Measurements from ENCODE around the gene PRDM8.
A peak's percentile ranks its signal among the peaks of the same experiment; 100 is the strongest.

Gene PRDM8

GRCh38 chr4:80183250-80184052, 13.9 kb upstream of the PRDM8 start:
- peak in 1 of 2 donors; percentile 25 for DNase-seq (ENCODE audit: low read depth in 1 of 2, low spot score in 1 of 2)

- DNase-seq (ENCODE audit: low read depth in 1 of 2, low spot score in 1 of 2): peak; percentile 89 to 90
Measured at GRCh38 chr4:80184053-80184824, 13.1 kb upstream of the PRDM8 start.

GRCh38 chr4:80184825-80185756, 12.2 kb upstream of the PRDM8 start:
- no peak for DNase-seq (ENCODE audit: low read depth in 1 of 2, low spot score in 1 of 2)

GRCh38 chr4:80185787-80186548, 11.3 kb upstream of the PRDM8 start:
- no peak for DNase-seq (ENCODE audit: low read depth in 1 of 2, low spot score in 1 of 2)

GRCh38 chr4:80186676-80187075, 10.6 kb upstream of the PRDM8 start:
- DNase-seq (ENCODE audit: low read depth in 1 of 2, low spot score in 1 of 2): no peak

GRCh38 chr4:80187677-80188076, 9.6 kb upstream of the PRDM8 start:
- no peak for DNase-seq (ENCODE audit: low read depth in 1 of 2, low spot score in 1 of 2)

- DNase-seq (ENCODE audit: low read depth in 1 of 2, low spot score in 1 of 2): no peak
Measured at GRCh38 chr4:80188457-80188800, 8.9 kb upstream of the PRDM8 start.

GRCh38 chr4:80188801-80189458, 8.4 kb upstream of the PRDM8 start:
- no peak for DNase-seq (ENCODE audit: low read depth in 1 of 2, low spot score in 1 of 2)

- DNase-seq (ENCODE audit: low read depth in 1 of 2, low spot score in 1 of 2): no peak
Measured at GRCh38 chr4:80189581-80189955, 7.7 kb upstream of the PRDM8 start.

- DNase-seq (ENCODE audit: low read depth in 1 of 2, low spot score in 1 of 2): no peak
Measured at GRCh38 chr4:80189956-80190677, 7.2 kb upstream of the PRDM8 start.

GRCh38 chr4:80192252-80192866, 4.9 kb upstream of the PRDM8 start:
- no peak for DNase-seq (ENCODE audit: low read depth in 1 of 2, low spot score in 1 of 2)

GRCh38 chr4:80192937-80193336, 4.4 kb upstream of the PRDM8 start:
- no peak for DNase-seq (ENCODE audit: low read depth in 1 of 2, low spot score in 1 of 2)

GRCh38 chr4:80195441-80196140, 1.7 kb upstream of the PRDM8 start:
- no peak for DNase-seq (ENCODE audit: low read depth in 1 of 2, low spot score in 1 of 2)

GRCh38 chr4:80196259-80196921, 913 bp upstream of the PRDM8 start:
- no peak for DNase-seq (ENCODE audit: low read depth in 1 of 2, low spot score in 1 of 2)

- no peak for DNase-seq (ENCODE audit: low read depth in 1 of 2, low spot score in 1 of 2)
Measured at GRCh38 chr4:80197601-80198440, 518 bp downstream of the PRDM8 start.

GRCh38 chr4:80198441-80198837, 1.1 kb downstream of the PRDM8 start:
- DNase-seq (ENCODE audit: low read depth in 1 of 2, low spot score in 1 of 2): no peak

GRCh38 chr4:80199004-80199560, 1.8 kb downstream of the PRDM8 start:
- no peak for DNase-seq (ENCODE audit: low read depth in 1 of 2, low spot score in 1 of 2)
